Caco-2 (cell line): ENCODE measurements around the gene VPS45. TPM values are rescaled to one million over a fixed set of nuclear protein-coding genes. Genes with fewer than 3 reads are reported as not detected.
"Not testable (repeated sequence)": the region's sequence is repeated elsewhere in the genome, so short reads cannot be mapped to it uniquely, and the experiment has no call there.

ENCODE experiments used
- BruUV-seq: library from RNA; stranded (reverse); fragments of 400-500 nt; replicated peaks from 2 replicates; lab custom pipeline; 2021; lab: Mats Ljungman, UMichigan
- CTCF ChIA-PET: fragments of 300-600 bp; sonication (Branson Sonifier 250); formaldehyde crosslinking; loops from one replicate; lab custom pipeline; 2022; ENCODE audit warnings: antibody characterized with exemption; lab: Charles Lee
- POLR2A ChIA-PET: fragments of 300-600 bp; sonication (Branson Sonifier 250); formaldehyde crosslinking; loops from one replicate; lab custom pipeline; 2022; ENCODE audit warnings: antibody characterized with exemption; lab: Charles Lee
- DNase-seq, 2 experiments: peaks; one replicate each; pipeline versions ENCODE4 v3.0.0 to v3.0.0-alpha.2; 2020 to 2022
- H3K27me3 ChIP-seq: replicated peaks from 2 replicates; pipeline ENCODE4 v1.6.0; 2011; ENCODE audit warnings: low read length; ENCODE audit not compliant: control insufficient read depth, insufficient read depth
- H3K36me3 ChIP-seq: 2 replicates; pipeline ENCODE4 v1.5.1; 2011; ENCODE audit warnings: low read length; ENCODE audit not compliant: control insufficient read depth, insufficient read depth
- H3K4me1 ChIP-seq: fragments of 250-450 bp; sonication (Bioruptor Pico); 2 replicates; pipeline ENCODE4 v1.5.1; 2020; ENCODE audit warnings: mild to moderate bottlenecking
- H3K4me3 ChIP-seq: 2 replicates; pipeline ENCODE4 v1.5.1; 2011; ENCODE audit warnings: low read depth, mild to moderate bottlenecking, control low read depth, low read length
- H3K9me3 ChIP-seq: fragments of 250-450 bp; sonication (Bioruptor Pico); 2 replicates; pipeline ENCODE4 v1.5.1; 2020; ENCODE audit warnings: mild to moderate bottlenecking, moderate library complexity
- H3K27ac Mint-ChIP-seq: one replicate; pipeline ENCODE4 v1.8.0; 2022; ENCODE audit warnings: mixed read lengths; ENCODE audit not compliant: unreplicated experiment
- H3K27me3 Mint-ChIP-seq: one replicate; pipeline ENCODE4 v1.8.0; 2022; ENCODE audit warnings: mixed read lengths; ENCODE audit not compliant: insufficient read depth, unreplicated experiment
- H3K36me3 Mint-ChIP-seq: one replicate; pipeline ENCODE4 v1.8.0; 2022; ENCODE audit warnings: mild to moderate bottlenecking, mixed read lengths; ENCODE audit not compliant: insufficient read depth, unreplicated experiment
- H3K4me1 Mint-ChIP-seq: one replicate; pipeline ENCODE4 v1.8.0; 2022; ENCODE audit warnings: low read depth, mixed read lengths; ENCODE audit not compliant: unreplicated experiment
- H3K4me3 Mint-ChIP-seq: one replicate; pipeline ENCODE4 v1.8.0; 2022; ENCODE audit warnings: mild to moderate bottlenecking, moderate library complexity, mixed read lengths; ENCODE audit not compliant: unreplicated experiment
- H3K9me3 Mint-ChIP-seq: one replicate; pipeline ENCODE4 v1.8.0; 2022; ENCODE audit warnings: mixed read lengths; ENCODE audit not compliant: unreplicated experiment
- CTCF ChIP-seq, 2 experiments: fragments of 200-600 bp in 1 of 2; IDR thresholded peaks; 1 replicate in 1 of 2; 2 replicates in 1 of 2; pipeline versions ENCODE4 v1.5.1 to v1.8.0; 2011 to 2022; ENCODE audit warnings: antibody characterized with exemption in 1 of 2, control low read depth in 1 of 2, inconsistent platforms in 1 of 2, low read depth in 1 of 2, low read length in 1 of 2, mild to moderate bottlenecking in 1 of 2, moderate library complexity in 1 of 2; ENCODE audit not compliant: insufficient read depth in 1 of 2, severe bottlenecking in 1 of 2, unreplicated experiment in 1 of 2
- intact Hi-C: fragments of 100-400 bp; cut with micrococcal nuclease; formaldehyde crosslinking; loops from one replicate; pipeline ENCODE4 v1.10.0; 2022; ENCODE audit not compliant: unreplicated experiment
- total RNA-seq: library from RNA; stranded (reverse); gene quantifications from 2 replicates; pipeline ENCODE4 v1.2.3, GENCODE V29; 2022

VPS45 gene
- total RNA-seq, 1 experiment from 2014 or later, result 19.8 TPM

- Mint-ChIP-seq H3K36me3 (no peaks in the 10 kb centered on the region), H3K9me3 (no peaks in the 10 kb centered on the region), H3K4me1 (no peaks in the 10 kb centered on the region), H3K27me3 (no peaks in the 10 kb centered on the region), H3K27ac (no peak overlapping the region), H3K4me3 (no peak overlapping the region)
- Histone ChIP-seq H3K27me3 (no peaks in the 10 kb centered on the region), H3K4me3 (no peak overlapping the region), H3K4me1 (no peaks in the 10 kb centered on the region), H3K36me3 (no peaks in the 10 kb centered on the region), H3K9me3 (no peaks in the 10 kb centered on the region)
- TF ChIP-seq CTCF (IDR thresholded peaks at IDR 0.05; ENCODE audit: insufficient read depth in 1 of 2, low read depth in 1 of 2, low read length in 1 of 2, severe bottlenecking in 1 of 2, unreplicated experiment in 1 of 2), result no peak
- POLR2A ChIA-PET, result interaction anchor here (1.0 kb wide), 1 partner anchor 165 kb away, joined by 3 read pairs; no protein-coding TSS in a partner anchor
- no TSS peak for BruUV-seq
- CTCF ChIA-PET, result interaction anchor here (0.7 to 1.5 kb wide), 7 partner anchors 29 to 162 kb away, joined by 3 to 13 read pairs (median 5); a partner anchor contains a TSS
- intact Hi-C loops, result loop anchor here (1.0 to 2.0 kb wide), 6 partner anchors 29 to 162 kb away; partner anchors contain the start of genes BOLA1 and OTUD7B
- no peak for DNase-seq
Measured at GRCh38 chr1:150049926-150050325, 17.6 kb upstream of the VPS45 start.

GRCh38 chr1:150051089-150051373 lies 16.5 kb upstream of the VPS45 start:
- no peaks in the 10 kb centered on the region for H3K27me3 ChIP-seq
- no peak overlapping the region for H3K27ac Mint-ChIP-seq
- no peaks in the 10 kb centered on the region for H3K27me3 Mint-ChIP-seq
- no peaks in the 10 kb centered on the region for H3K36me3 ChIP-seq
- intact Hi-C loops, result loop anchor here (2.0 kb wide), 2 partner anchors 40 to 152 kb away; partner anchors contain the start of genes BOLA1 and OTUD7B
- H3K4me3 ChIP-seq, result no peak overlapping the region
- H3K9me3 ChIP-seq, result no peaks in the 10 kb centered on the region
- BruUV-seq, result no TSS peak
- CTCF ChIA-PET, result interaction anchor here (0.9 to 1.5 kb wide), 6 partner anchors 30 to 136 kb away, joined by 3 to 13 read pairs (median 5); no protein-coding TSS in a partner anchor
- no peaks in the 10 kb centered on the region for H3K9me3 Mint-ChIP-seq
- no peaks in the 10 kb centered on the region for H3K36me3 Mint-ChIP-seq
- no peak overlapping the region for H3K4me3 Mint-ChIP-seq
- POLR2A ChIA-PET, result interaction anchor here (1.0 kb wide), 1 partner anchor 166 kb away, joined by 3 read pairs; no protein-coding TSS in a partner anchor
- no peak for TF ChIP-seq CTCF (IDR thresholded peaks at IDR 0.05; ENCODE audit: insufficient read depth in 1 of 2, low read depth in 1 of 2, low read length in 1 of 2, severe bottlenecking in 1 of 2, unreplicated experiment in 1 of 2)
- no peaks in the 10 kb centered on the region for H3K4me1 ChIP-seq
- DNase-seq, result no peak
- H3K4me1 Mint-ChIP-seq, result no peaks in the 10 kb centered on the region

DNA sequence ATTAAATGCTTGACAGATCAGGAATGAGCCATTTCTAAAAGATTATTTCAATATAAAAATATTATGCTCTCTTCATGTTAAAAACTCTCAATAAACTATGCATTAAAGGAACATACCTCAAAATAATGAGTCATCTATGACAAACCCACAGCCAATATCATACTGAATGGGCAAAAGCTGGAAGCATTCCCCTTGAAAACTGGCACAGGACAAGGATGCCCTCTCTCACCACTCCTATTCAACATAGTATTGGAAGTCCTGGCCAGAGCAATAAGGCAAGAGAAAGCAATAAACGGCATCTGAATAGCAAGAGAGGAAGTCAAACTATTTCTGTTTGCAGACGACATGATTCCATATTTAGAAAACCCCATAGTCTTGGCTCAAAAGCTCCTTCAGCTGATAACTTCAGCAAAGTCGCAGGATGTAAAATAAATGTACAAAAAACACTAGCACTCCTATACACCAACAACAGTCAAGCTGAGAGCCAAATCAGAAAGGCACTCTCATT lies 15.6 kb upstream of the VPS45 start:
- not testable (repeated sequence) for H3K27me3 Mint-ChIP-seq, H3K9me3 Mint-ChIP-seq, H3K27ac Mint-ChIP-seq, H3K9me3 ChIP-seq, H3K36me3 ChIP-seq, H3K27me3 ChIP-seq, H3K4me1 Mint-ChIP-seq, H3K4me1 ChIP-seq, H3K4me3 ChIP-seq, H3K36me3 Mint-ChIP-seq, DNase-seq, H3K4me3 Mint-ChIP-seq, BruUV-seq
- POLR2A ChIA-PET, result interaction anchor here (0.6 kb wide), 1 partner anchor 91 kb away, joined by 8 read pairs; no protein-coding TSS in a partner anchor
- intact Hi-C loops, result loop anchor here (2.0 kb wide), 2 partner anchors 41 to 153 kb away; partner anchors contain the start of genes BOLA1 and OTUD7B
- CTCF ChIA-PET, result interaction anchor here (1.0 to 1.2 kb wide), 2 partner anchors 117 to 135 kb away, joined by 3 read pairs; no protein-coding TSS in a partner anchor
